ENCODE measurements around the gene ZNF598. TPM values are rescaled to one million over a fixed set of nuclear protein-coding genes. Genes with fewer than 3 reads are reported as not detected.

Gene ZNF598
- total RNA-seq, 4 donors from 2014 or later, result 28.3 to 145 (median 42.0) TPM

- H3K4me3 ChIP-seq, result no peak overlapping the region
- WGBS, 2 donors (ENCODE audit: low coverage in 1 of 2), result 91% methylated on average over 19 of the region's 19 CpGs; no CpG with 5 or more reads in 1 of the 2 donors
- no peaks in the 10 kb centered on the region for H3K9me3 ChIP-seq
- peaks cover 0 to 12% (median 10%) of the 10 kb centered on the region in 4 donors for H3K4me1 ChIP-seq
- TF ChIP-seq POLR2AphosphoS5 (IDR thresholded peaks at IDR 0.05) (no peak), CTCF (IDR thresholded peaks at IDR 0.05) (no peak), EP300 (IDR thresholded peaks at IDR 0.05; ENCODE audit: low read depth) (no peak), POLR2A (IDR thresholded peaks at IDR 0.05) (no peak)
- peaks cover 0 to 7% (median 0%) of the 10 kb centered on the region in 4 donors for H3K36me3 ChIP-seq
- no peak for DNase-seq
- in situ Hi-C loops (cut with MboI; ENCODE audit: low pct_ligation_motif_present in 1 of 4, low pct_unique_long_range_greater_than_20kb in 1 of 4, low sequenced_read_pairs in 3 of 4), result no loop called here
- H3K27ac ChIP-seq, result no peak overlapping the region
- intact Hi-C loops (cut with DNase I; ENCODE audit: low total_unique reads), result no loop called here
- no peaks in the 10 kb centered on the region for H3K27me3 ChIP-seq
Measured at GRCh38 chr16:2056681-2057407, 47.2 kb upstream of the ZNF598 start.

GRCh38 chr16:2056077-2056476 is 46.5 kb upstream of the ZNF598 start:
- WGBS, 2 donors (ENCODE audit: low coverage in 1 of 2), result 76% methylated on average over 15 of the region's 15 CpGs; no CpG with 5 or more reads in 1 of the 2 donors
- no peak for DNase-seq
- no peaks in the 10 kb centered on the region for H3K9me3 ChIP-seq

GRCh38 chr16:2054543-2055245 is 45.1 kb upstream of the ZNF598 start:
- H3K27me3 ChIP-seq, result no peaks in the 10 kb centered on the region
- in situ Hi-C loops (cut with MboI; ENCODE audit: low pct_ligation_motif_present in 1 of 4, low pct_unique_long_range_greater_than_20kb in 1 of 4, low sequenced_read_pairs in 3 of 4) (no loop called here), intact Hi-C loops (cut with DNase I; ENCODE audit: low total_unique reads) (no loop called here)
- peak overlapping the region; percentile 27 to 75 (median 59) for H3K27ac ChIP-seq
- DNase-seq, result peak; percentile 89
- H3K9me3 ChIP-seq, result no peaks in the 10 kb centered on the region
- peaks cover 0 to 12% (median 10%) of the 10 kb centered on the region in 4 donors for H3K4me1 ChIP-seq
- peaks cover 0 to 7% (median 0%) of the 10 kb centered on the region in 4 donors for H3K36me3 ChIP-seq
- peak; percentile 21 for TF ChIP-seq POLR2A (IDR thresholded peaks at IDR 0.05)
- TF ChIP-seq CTCF (IDR thresholded peaks at IDR 0.05), result no peak
- peak; percentile 25 to 63 (median 40) for TF ChIP-seq POLR2AphosphoS5 (IDR thresholded peaks at IDR 0.05)
- no peak for TF ChIP-seq EP300 (IDR thresholded peaks at IDR 0.05; ENCODE audit: low read depth)
- 63% methylated on average over 29 of the region's 29 CpGs; no CpG with 5 or more reads in 1 of the 2 donors for WGBS, 2 donors (ENCODE audit: low coverage in 1 of 2)
- no peak overlapping the region for H3K4me3 ChIP-seq

More at GRCh38 chr16:2056077-2056476, 46.5 kb upstream of the ZNF598 start:
- in situ Hi-C loops (cut with MboI; ENCODE audit: low pct_ligation_motif_present in 1 of 4, low pct_unique_long_range_greater_than_20kb in 1 of 4, low sequenced_read_pairs in 3 of 4), result no loop called here
- Histone ChIP-seq H3K27me3 (no peaks in the 10 kb centered on the region), H3K36me3 (peaks cover 0 to 7% (median 0%) of the 10 kb centered on the region in 4 donors), H3K4me3 (no peak overlapping the region), H3K4me1 (peaks cover 0 to 12% (median 10%) of the 10 kb centered on the region in 4 donors), H3K27ac (no peak overlapping the region)
- TF ChIP-seq POLR2AphosphoS5 (IDR thresholded peaks at IDR 0.05) (no peak), POLR2A (IDR thresholded peaks at IDR 0.05) (no peak), CTCF (IDR thresholded peaks at IDR 0.05) (no peak), EP300 (IDR thresholded peaks at IDR 0.05; ENCODE audit: low read depth) (no peak)
- intact Hi-C loops (cut with DNase I; ENCODE audit: low total_unique reads), result no loop called here

- Histone ChIP-seq H3K27ac (peak overlapping the region in 2 of 4 donors; percentile 62 to 75), H3K4me1 (peaks cover 2 to 18% (median 14%) of the 10 kb centered on the region in 4 donors), H3K27me3 (no peaks in the 10 kb centered on the region), H3K36me3 (peaks cover 0 to 7% (median 0%) of the 10 kb centered on the region in 4 donors), H3K9me3 (no peaks in the 10 kb centered on the region), H3K4me3 (no peak overlapping the region)
- intact Hi-C loops (cut with DNase I; ENCODE audit: low total_unique reads) (no loop called here), in situ Hi-C loops (cut with MboI; ENCODE audit: low pct_ligation_motif_present in 1 of 4, low pct_unique_long_range_greater_than_20kb in 1 of 4, low sequenced_read_pairs in 3 of 4) (no loop called here)
- no peak for DNase-seq
- TF ChIP-seq CTCF (IDR thresholded peaks at IDR 0.05), result no peak
- no peak for TF ChIP-seq EP300 (IDR thresholded peaks at IDR 0.05; ENCODE audit: low read depth)
- no peak for TF ChIP-seq POLR2AphosphoS5 (IDR thresholded peaks at IDR 0.05)
- 95% methylated on average over 17 of the region's 17 CpGs; no CpG with 5 or more reads in 1 of the 2 donors for WGBS, 2 donors (ENCODE audit: low coverage in 1 of 2)
Measured at GRCh38 chr16:2053897-2054296, 44.3 kb upstream of the ZNF598 start.
